Effector memory CD4-positive, alpha-beta T cell (primary cell): Measurements from ENCODE around the gene IMMP2L.
"Not testable (repeated sequence)": the region's sequence is repeated elsewhere in the genome, so short reads cannot be mapped to it uniquely, and the experiment has no call there.

Source experiments
- DNase-seq, 3 donors: peaks; one replicate each; pipeline ENCODE4 v3.0.0-alpha.2; 2020
- H3K27ac ChIP-seq: 2 replicates; pipeline ENCODE4 v1.7.0; 2013; ENCODE audit warnings: mild to moderate bottlenecking, low read length, moderate library complexity; ENCODE audit not compliant: insufficient read depth, poor library complexity, severe bottlenecking
- H3K27me3 ChIP-seq: replicated peaks from 2 replicates; pipeline ENCODE4 v1.7.0; 2013; ENCODE audit warnings: mild to moderate bottlenecking, low read length; ENCODE audit not compliant: insufficient read depth, control insufficient read depth, poor library complexity, severe bottlenecking
- H3K36me3 ChIP-seq: 2 replicates; pipeline ENCODE4 v1.7.0; 2013; ENCODE audit warnings: mild to moderate bottlenecking, low read length, moderate library complexity; ENCODE audit not compliant: control insufficient read depth, insufficient read depth
- H3K4me1 ChIP-seq: 2 replicates; pipeline ENCODE4 v1.7.0; 2013; ENCODE audit warnings: low read length, mild to moderate bottlenecking; ENCODE audit not compliant: control insufficient read depth, insufficient read depth, poor library complexity, severe bottlenecking
- H3K4me3 ChIP-seq: 2 replicates; pipeline ENCODE4 v1.7.0; 2013; ENCODE audit warnings: low read length, low read depth, mild to moderate bottlenecking; ENCODE audit not compliant: insufficient read depth, poor library complexity, severe bottlenecking
- H3K9me3 ChIP-seq: 2 replicates; pipeline ENCODE4 v1.7.0; 2013; ENCODE audit warnings: mild to moderate bottlenecking, low read length, moderate library complexity; ENCODE audit not compliant: control insufficient read depth

The IMMP2L gene

GRCh38 chr7:111511845-111512244 lies 50.4 kb downstream of the IMMP2L start:
- Histone ChIP-seq H3K27me3 (no peaks in the 10 kb centered on the region), H3K9me3 (no peaks in the 10 kb centered on the region), H3K36me3 (no peaks in the 10 kb centered on the region), H3K4me3 (no peak overlapping the region), H3K4me1 (no peaks in the 10 kb centered on the region), H3K27ac (no peak overlapping the region)
- no peak for DNase-seq

- Histone ChIP-seq H3K4me3 (no peak overlapping the region), H3K4me1 (no peaks in the 10 kb centered on the region), H3K27me3 (no peaks in the 10 kb centered on the region), H3K27ac (no peak overlapping the region), H3K9me3 (no peaks in the 10 kb centered on the region), H3K36me3 (no peaks in the 10 kb centered on the region)
- no peak for DNase-seq
These were observed 51.5 kb downstream of the IMMP2L start for GRCh38 chr7:111510584-111511378.

GRCh38 chr7:111510062-111510461 lies 52.2 kb downstream of the IMMP2L start:
- Histone ChIP-seq H3K9me3 (no peaks in the 10 kb centered on the region), H3K27ac (no peak overlapping the region), H3K27me3 (no peaks in the 10 kb centered on the region), H3K36me3 (no peaks in the 10 kb centered on the region), H3K4me3 (no peak overlapping the region), H3K4me1 (no peaks in the 10 kb centered on the region)
- no peak for DNase-seq

DNA sequence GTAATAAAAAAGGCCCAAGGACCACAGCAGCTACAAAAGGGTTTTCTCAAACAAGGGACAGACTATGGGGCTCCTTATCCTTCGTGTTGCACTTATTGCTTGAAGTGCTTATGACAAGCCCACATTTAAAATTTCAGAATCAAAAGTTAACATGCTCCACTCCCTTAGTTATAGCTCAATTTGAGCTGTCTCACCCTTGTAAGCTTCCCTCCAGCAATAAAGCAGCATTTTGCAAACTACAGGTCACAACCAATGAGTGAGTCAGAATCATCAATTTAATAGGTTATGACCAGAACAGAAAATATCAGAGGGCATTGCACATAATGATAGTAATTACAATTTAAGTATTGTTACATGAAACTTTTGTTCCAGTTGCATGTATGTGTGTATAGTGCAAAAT lies 53.0 kb downstream of the IMMP2L start:
- Histone ChIP-seq H3K27me3 (no peaks in the 10 kb centered on the region), H3K27ac (no peak overlapping the region), H3K9me3 (no peaks in the 10 kb centered on the region), H3K4me1 (no peaks in the 10 kb centered on the region), H3K36me3 (no peaks in the 10 kb centered on the region), H3K4me3 (no peak overlapping the region)
- no peak for DNase-seq

DNA sequence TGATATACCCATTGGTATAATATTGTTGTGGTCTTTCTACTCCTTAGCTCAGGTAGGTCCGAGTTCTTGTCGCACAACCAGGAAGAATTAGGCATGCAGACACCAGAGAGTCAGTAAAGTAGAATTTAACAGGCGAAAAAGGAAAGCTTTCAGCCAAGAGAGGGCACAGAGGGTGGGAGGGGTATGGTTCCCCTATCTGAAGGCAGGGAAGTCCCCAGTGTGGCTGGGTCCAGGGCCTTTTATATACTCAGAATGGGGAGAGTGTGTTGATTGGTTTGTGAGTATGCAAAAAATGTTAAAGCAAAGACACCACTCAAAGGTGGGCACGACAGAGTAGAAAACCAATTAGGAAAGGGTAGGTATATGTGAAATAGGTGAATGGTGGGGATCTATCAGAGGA lies 53.9 kb downstream of the IMMP2L start:
- no peaks in the 10 kb centered on the region for H3K4me1 ChIP-seq
- H3K27me3 ChIP-seq: no peaks in the 10 kb centered on the region
- no peak overlapping the region for H3K27ac ChIP-seq
- H3K4me3 ChIP-seq: no peak overlapping the region
- H3K9me3 ChIP-seq: no peaks in the 10 kb centered on the region
- DNase-seq: no peak
- no peaks in the 10 kb centered on the region for H3K36me3 ChIP-seq

DNA sequence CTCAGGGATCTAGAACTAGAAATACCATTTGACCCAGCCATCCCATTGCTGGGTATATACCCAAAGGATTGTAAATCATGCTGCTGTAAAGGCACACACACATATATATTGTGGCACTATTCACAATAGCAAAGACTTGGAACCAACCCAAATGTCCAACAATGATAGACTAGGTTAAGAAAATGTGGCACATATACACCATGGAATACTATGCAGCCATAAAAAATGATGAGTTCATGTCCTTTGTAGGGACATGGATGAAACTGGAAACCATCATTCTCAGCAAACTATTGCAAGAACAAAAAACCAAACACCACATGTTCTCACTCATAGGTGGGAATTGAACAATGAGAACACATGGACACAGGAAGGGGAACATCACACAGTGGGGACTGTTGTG lies 56.9 kb downstream of the IMMP2L start:
- not testable (repeated sequence) for H3K27ac ChIP-seq, H3K9me3 ChIP-seq, H3K4me1 ChIP-seq, DNase-seq, H3K36me3 ChIP-seq, H3K4me3 ChIP-seq, H3K27me3 ChIP-seq

DNA sequence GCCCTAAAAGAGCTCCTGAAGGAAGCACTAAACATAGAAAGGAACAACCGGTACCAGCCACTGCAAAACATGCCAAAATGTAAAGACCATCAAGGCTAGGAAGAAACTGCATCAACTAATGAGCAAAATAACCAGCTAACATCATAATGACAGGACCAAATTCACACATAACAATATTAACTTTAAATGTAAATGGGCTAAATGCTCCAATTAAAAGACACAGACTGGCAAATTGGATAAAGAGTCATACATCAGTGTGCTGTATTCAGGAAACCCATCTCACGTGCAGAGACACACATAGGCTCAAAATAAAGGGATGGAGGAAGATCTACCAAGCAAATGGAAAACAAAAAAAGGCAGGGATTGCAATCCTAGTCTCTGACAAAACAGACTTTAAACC lies 60.5 kb downstream of the IMMP2L start:
- H3K27me3 ChIP-seq, H3K27ac ChIP-seq, H3K4me3 ChIP-seq, H3K36me3 ChIP-seq, H3K9me3 ChIP-seq, DNase-seq, H3K4me1 ChIP-seq: not testable (repeated sequence)

GRCh38 chr7:111499027-111499426 lies 63.3 kb downstream of the IMMP2L start:
- H3K4me3 ChIP-seq: no peak overlapping the region
- H3K9me3 ChIP-seq: no peaks in the 10 kb centered on the region
- H3K36me3 ChIP-seq: no peaks in the 10 kb centered on the region
- H3K27ac ChIP-seq: no peak overlapping the region
- no peaks in the 10 kb centered on the region for H3K27me3 ChIP-seq
- no peaks in the 10 kb centered on the region for H3K4me1 ChIP-seq
- no peak for DNase-seq

DNA sequence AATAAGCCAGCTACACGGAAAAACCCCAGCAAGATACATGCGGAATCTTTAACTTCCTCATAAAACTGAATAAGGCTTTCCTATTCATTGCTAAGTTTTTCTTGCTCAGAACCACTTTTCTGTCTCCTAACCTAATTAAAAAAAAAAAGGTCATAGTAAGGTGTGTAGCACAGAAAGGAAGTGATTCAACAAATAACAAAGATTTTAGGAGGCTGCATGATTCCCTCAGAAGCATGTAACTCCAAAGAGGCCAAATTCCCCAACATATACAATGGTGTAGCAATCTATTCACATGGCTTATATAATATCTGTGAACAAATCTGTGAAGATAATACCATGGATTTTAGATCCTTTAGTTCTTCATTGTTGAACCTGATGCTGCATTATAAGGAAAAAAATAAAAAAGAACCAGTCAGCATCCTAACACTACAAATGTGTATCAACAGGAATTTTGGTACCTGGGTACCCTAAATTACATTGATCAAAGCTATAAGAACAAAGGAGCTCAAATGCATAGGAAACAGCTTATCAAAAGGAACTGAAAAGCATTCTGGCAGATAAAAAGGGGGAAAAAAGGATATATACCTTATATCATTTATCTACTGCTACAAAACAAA lies 63.8 kb downstream of the IMMP2L start:
- no peak for DNase-seq
- Histone ChIP-seq H3K4me1 (no peaks in the 10 kb centered on the region), H3K4me3 (no peak overlapping the region), H3K36me3 (no peaks in the 10 kb centered on the region), H3K27me3 (no peaks in the 10 kb centered on the region), H3K27ac (no peak overlapping the region), H3K9me3 (no peaks in the 10 kb centered on the region)

DNA sequence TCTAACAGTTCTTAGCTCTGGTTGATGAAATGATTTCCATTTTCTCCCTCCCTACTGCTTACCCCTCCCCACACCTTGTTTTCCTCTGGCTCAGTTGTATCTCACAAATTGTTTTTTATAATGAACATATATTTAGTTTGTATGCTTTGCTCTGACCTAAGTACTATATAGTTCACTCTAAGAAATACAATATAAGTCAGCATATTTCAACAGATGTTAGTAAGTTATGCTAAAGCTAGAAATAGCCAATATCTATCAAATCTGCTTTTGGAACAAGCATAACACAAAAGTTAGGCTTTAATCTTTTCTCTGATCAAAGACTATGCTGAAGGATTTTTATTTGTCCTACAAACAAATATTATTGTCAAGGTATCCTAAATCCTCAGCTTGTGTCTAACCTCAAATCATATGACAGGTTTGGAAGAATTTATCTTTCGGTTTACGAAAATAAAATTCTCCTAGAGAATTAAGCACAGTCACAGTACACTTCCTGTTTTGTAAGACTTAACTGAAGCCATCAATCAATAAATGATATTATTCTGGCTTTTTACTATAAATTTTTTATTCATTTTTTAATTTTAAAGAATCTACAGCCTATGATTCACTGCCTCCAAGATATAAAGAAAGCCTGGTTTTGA lies 67.0 kb downstream of the IMMP2L start:
- no peaks in the 10 kb centered on the region for H3K36me3 ChIP-seq
- H3K27me3 ChIP-seq: no peaks in the 10 kb centered on the region
- DNase-seq: no peak
- no peak overlapping the region for H3K27ac ChIP-seq
- no peaks in the 10 kb centered on the region for H3K4me1 ChIP-seq
- H3K9me3 ChIP-seq: no peaks in the 10 kb centered on the region
- no peak overlapping the region for H3K4me3 ChIP-seq
